Measurements from ENCODE around the gene RARS2. TPM values are rescaled to one million over a fixed set of nuclear protein-coding genes. Genes with fewer than 3 reads are reported as not detected.

Gene RARS2
- 22.6 and 35.5 TPM in 2 replicates for total RNA-seq

GRCh38 chr6:87589693-87590416 lies at the start of gene RARS2, which contains the start of gene ORC3:
TSS of gene RARS2 (minus strand) at chr6:87589987. CDS start at chr6:87589957, 30 bp downstream.
TSS of gene ORC3 (plus strand) at chr6:87590135. CDS start at chr6:87590169, 34 bp downstream.

GRCh38 chr6:87472525-87473418 lies 117.0 kb downstream of the RARS2 start, which contains the start of gene SLC35A1:
TSS of gene SLC35A1 (plus strand) at chr6:87472974. CDS start at chr6:87473004, 30 bp downstream.

Other genes with a start within 250 kb of the RARS2 start
- 0.13 and 0.88 TPM in 2 replicates for gene C6orf163, start 245.2 kb downstream of the RARS2 start, total RNA-seq
- gene CFAP206, start 182.0 kb downstream of the RARS2 start, total RNA-seq, result 0.39 TPM in 1 of 2 replicates, not detected in the other
- 11.9 and 13.7 TPM in 2 replicates for gene SLC35A1, start 117.0 kb downstream of the RARS2 start, total RNA-seq
- gene ORC3, start 148 bp upstream of the RARS2 start, total RNA-seq, result 16.3 and 18.6 TPM in 2 replicates
- gene AKIRIN2, start 112.2 kb upstream of the RARS2 start, total RNA-seq, result 23.0 and 30.3 TPM in 2 replicates

All from epithelial cell of alveolus of lung (primary cell).